AG04449 (cell line): ENCODE data around the gene MAP4K5.
"Not testable (repeated sequence)": the region's sequence is repeated elsewhere in the genome, so short reads cannot be mapped to it uniquely, and the experiment has no call there.

ENCODE experiments used
- CTCF ChIA-PET: fragments of 350-600 bp; formaldehyde crosslinking; extraction: SDS; loops from one replicate; lab custom pipeline; 2021; ENCODE audit warnings: antibody characterized with exemption; lab: Yijun Ruan, JAX
- POLR2A ChIA-PET: fragments of 400-600, 350-600 bp; formaldehyde crosslinking; extraction: SDS; loops from one replicate; lab custom pipeline; 2020; ENCODE audit warnings: antibody characterized with exemption, inconsistent platforms; lab: Yijun Ruan, JAX
- DNase-seq: peaks from one replicate; pipeline ENCODE4 v3.0.0-alpha.2; 2010; ENCODE audit warnings: low read depth, low spot score
- H3K4me3 ChIP-seq: 2 replicates; pipeline ENCODE4 v1.5.1; 2011; ENCODE audit warnings: low read depth, mild to moderate bottlenecking, control low read depth, low read length
- TF ChIP-seq, protein P1 (sequence below): IDR thresholded peaks from one replicate; pipeline ENCODE4 v1.5.1; 2011; ENCODE audit warnings: mild to moderate bottlenecking, moderate library complexity, low read length, control low read depth, inconsistent platforms; ENCODE audit not compliant: insufficient read depth; ENCODE audit errors: missing control alignments

MAP4K5 gene

GRCh38 chr14:50523271-50524041, 8.9 kb downstream of the MAP4K5 start:
- POLR2A ChIA-PET = no interaction called here
- CTCF ChIA-PET = interaction anchor here (1.8 kb wide), 1 partner anchor 202 kb away, joined by 8 read pairs; no protein-coding TSS in a partner anchor
- H3K4me3 ChIP-seq = no peak overlapping the region
- DNase-seq = no peak
- TF ChIP-seq, protein P1, sequence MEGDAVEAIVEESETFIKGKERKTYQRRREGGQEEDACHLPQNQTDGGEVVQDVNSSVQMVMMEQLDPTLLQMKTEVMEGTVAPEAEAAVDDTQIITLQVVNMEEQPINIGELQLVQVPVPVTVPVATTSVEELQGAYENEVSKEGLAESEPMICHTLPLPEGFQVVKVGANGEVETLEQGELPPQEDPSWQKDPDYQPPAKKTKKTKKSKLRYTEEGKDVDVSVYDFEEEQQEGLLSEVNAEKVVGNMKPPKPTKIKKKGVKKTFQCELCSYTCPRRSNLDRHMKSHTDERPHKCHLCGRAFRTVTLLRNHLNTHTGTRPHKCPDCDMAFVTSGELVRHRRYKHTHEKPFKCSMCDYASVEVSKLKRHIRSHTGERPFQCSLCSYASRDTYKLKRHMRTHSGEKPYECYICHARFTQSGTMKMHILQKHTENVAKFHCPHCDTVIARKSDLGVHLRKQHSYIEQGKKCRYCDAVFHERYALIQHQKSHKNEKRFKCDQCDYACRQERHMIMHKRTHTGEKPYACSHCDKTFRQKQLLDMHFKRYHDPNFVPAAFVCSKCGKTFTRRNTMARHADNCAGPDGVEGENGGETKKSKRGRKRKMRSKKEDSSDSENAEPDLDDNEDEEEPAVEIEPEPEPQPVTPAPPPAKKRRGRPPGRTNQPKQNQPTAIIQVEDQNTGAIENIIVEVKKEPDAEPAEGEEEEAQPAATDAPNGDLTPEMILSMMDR = no peak

DNA sequence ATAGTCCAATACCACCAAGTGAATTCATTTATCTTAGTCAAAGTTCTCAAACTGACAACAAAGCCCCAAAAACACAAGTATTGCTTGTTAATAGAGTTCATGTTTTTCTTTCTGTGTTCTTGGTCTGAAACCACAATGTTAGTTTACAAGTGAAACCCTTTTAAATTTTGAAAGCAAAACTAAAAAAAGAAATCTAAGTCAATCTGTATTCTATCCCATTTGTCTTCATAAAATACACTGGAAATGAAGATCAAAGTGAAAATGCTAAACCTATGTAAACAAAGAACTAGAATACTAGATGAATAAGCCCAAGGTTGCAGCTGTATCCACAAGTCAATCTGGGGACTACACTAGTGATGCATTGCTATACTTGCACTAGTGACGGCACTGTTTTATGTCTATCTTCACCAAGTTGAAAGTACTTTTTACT, 10.4 kb downstream of the MAP4K5 start:
- no peak for DNase-seq
- no peak overlapping the region for H3K4me3 ChIP-seq
- POLR2A ChIA-PET = no interaction called here
- CTCF ChIA-PET = interaction anchor here (0.8 to 1.4 kb wide), 2 partner anchors 10 to 201 kb away, joined by 3 read pairs; partner anchors contain the start of gene MAP4K5
- TF ChIP-seq, protein P1 = no peak

- CTCF ChIA-PET = interaction anchor here (0.8 kb wide), 1 partner anchor 201 kb away, joined by 3 read pairs; no protein-coding TSS in a partner anchor
- peak; percentile 54 for DNase-seq
- TF ChIP-seq, protein P1 = no peak
- no peak overlapping the region for H3K4me3 ChIP-seq
- POLR2A ChIA-PET = no interaction called here
Measured at GRCh38 chr14:50520947-50521815, 11.2 kb downstream of the MAP4K5 start.

GRCh38 chr14:50516091-50516490, 16.3 kb downstream of the MAP4K5 start:
- H3K4me3 ChIP-seq = no peak overlapping the region
- ChIA-PET POLR2A (no interaction called here), CTCF (interaction anchor here (2.5 kb wide), 1 partner anchor 16 kb away, joined by 8 read pairs; the partner anchor contains the start of gene MAP4K5)
- DNase-seq = no peak
- TF ChIP-seq, protein P1 = no peak

GRCh38 chr14:50512463-50512862, 19.9 kb downstream of the MAP4K5 start:
- DNase-seq = no peak
- ChIA-PET CTCF (no interaction called here), POLR2A (no interaction called here)
- TF ChIP-seq, protein P1 = no peak
- H3K4me3 ChIP-seq = no peak overlapping the region

GRCh38 chr14:50510157-50510556, 22.2 kb downstream of the MAP4K5 start:
- no peak overlapping the region for H3K4me3 ChIP-seq
- no peak for DNase-seq
- ChIA-PET CTCF (no interaction called here), POLR2A (no interaction called here)
- TF ChIP-seq, protein P1 = no peak

- H3K4me3 ChIP-seq, POLR2A ChIA-PET, DNase-seq, CTCF ChIA-PET: not testable (repeated sequence)
Measured at GRCh38 chr14:50507078-50507477, 25.3 kb downstream of the MAP4K5 start.
